ENCODE measurements around the gene ZNF844. TPM values are rescaled to one million over a fixed set of nuclear protein-coding genes. Genes with fewer than 3 reads are reported as not detected.
A peak's percentile ranks its signal among the peaks of the same experiment; 100 is the strongest.
"Not testable (repeated sequence)": the region's sequence is repeated elsewhere in the genome, so short reads cannot be mapped to it uniquely, and the experiment has no call there.

Gene ZNF844
- total RNA-seq, 3 donors from 2014 or later, result 8.8 to 28.5 (median 11.8) TPM

DNA sequence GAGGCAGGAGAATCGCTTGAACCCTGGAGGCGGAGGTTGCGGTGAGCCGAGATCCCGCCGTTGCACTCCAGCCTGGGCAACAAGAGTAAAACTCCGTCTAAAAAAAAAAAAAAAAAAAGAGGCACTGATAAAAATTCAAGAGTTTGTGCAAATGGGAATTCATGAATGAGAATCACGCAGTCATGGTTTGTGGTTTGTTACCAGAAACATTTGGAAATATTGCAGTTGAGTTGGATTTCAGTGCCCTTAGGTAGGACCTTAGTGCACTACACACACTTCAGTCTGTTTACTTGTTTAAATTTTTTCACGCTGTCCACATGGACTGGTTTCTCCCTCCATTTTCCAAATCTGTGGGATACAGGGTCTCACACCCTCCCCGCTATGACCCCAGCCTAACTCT lies 28.4 kb downstream of the ZNF844 start:
- H3K9me3 ChIP-seq, result peaks cover 0 to 6% of the 10 kb centered on the region in 2 donors
- no peak for DNase-seq (ENCODE audit: low spot score in 2 of 2)
- intact Hi-C loops (cut with DNase I; ENCODE audit: low total_unique reads), result no loop called here
- TF ChIP-seq POLR2AphosphoS5 (IDR thresholded peaks at IDR 0.05), result no peak
- no peak for TF ChIP-seq POLR2A (IDR thresholded peaks at IDR 0.05)
- TF ChIP-seq, protein P1, sequence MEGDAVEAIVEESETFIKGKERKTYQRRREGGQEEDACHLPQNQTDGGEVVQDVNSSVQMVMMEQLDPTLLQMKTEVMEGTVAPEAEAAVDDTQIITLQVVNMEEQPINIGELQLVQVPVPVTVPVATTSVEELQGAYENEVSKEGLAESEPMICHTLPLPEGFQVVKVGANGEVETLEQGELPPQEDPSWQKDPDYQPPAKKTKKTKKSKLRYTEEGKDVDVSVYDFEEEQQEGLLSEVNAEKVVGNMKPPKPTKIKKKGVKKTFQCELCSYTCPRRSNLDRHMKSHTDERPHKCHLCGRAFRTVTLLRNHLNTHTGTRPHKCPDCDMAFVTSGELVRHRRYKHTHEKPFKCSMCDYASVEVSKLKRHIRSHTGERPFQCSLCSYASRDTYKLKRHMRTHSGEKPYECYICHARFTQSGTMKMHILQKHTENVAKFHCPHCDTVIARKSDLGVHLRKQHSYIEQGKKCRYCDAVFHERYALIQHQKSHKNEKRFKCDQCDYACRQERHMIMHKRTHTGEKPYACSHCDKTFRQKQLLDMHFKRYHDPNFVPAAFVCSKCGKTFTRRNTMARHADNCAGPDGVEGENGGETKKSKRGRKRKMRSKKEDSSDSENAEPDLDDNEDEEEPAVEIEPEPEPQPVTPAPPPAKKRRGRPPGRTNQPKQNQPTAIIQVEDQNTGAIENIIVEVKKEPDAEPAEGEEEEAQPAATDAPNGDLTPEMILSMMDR (IDR thresholded peaks at IDR 0.05), result no peak
- peak overlapping the region; percentile 48 to 72 (median 67) for H3K4me3 ChIP-seq
- no peak overlapping the region for H3K27ac ChIP-seq
- H3K36me3 ChIP-seq, result no peaks in the 10 kb centered on the region
- H3K27me3 ChIP-seq, result no peaks in the 10 kb centered on the region
- H3K4me1 ChIP-seq, result no peaks in the 10 kb centered on the region

- TF ChIP-seq POLR2AphosphoS5 (IDR thresholded peaks at IDR 0.05) (no peak), POLR2A (IDR thresholded peaks at IDR 0.05) (no peak)
- TF ChIP-seq, protein P1 (IDR thresholded peaks at IDR 0.05), result no peak
- intact Hi-C loops (cut with DNase I; ENCODE audit: low total_unique reads), result no loop called here
- DNase-seq (ENCODE audit: low spot score in 2 of 2), result no peak
- H3K9me3 ChIP-seq, result peaks cover 5 to 6% of the 10 kb centered on the region in 2 donors
- no peak overlapping the region for H3K4me3 ChIP-seq
- no peaks in the 10 kb centered on the region for H3K36me3 ChIP-seq
- no peaks in the 10 kb centered on the region for H3K27me3 ChIP-seq
- no peak overlapping the region for H3K27ac ChIP-seq
- H3K4me1 ChIP-seq, result no peaks in the 10 kb centered on the region
Measured at GRCh38 chr19:12093777-12094176, 29.2 kb downstream of the ZNF844 start.

DNA sequence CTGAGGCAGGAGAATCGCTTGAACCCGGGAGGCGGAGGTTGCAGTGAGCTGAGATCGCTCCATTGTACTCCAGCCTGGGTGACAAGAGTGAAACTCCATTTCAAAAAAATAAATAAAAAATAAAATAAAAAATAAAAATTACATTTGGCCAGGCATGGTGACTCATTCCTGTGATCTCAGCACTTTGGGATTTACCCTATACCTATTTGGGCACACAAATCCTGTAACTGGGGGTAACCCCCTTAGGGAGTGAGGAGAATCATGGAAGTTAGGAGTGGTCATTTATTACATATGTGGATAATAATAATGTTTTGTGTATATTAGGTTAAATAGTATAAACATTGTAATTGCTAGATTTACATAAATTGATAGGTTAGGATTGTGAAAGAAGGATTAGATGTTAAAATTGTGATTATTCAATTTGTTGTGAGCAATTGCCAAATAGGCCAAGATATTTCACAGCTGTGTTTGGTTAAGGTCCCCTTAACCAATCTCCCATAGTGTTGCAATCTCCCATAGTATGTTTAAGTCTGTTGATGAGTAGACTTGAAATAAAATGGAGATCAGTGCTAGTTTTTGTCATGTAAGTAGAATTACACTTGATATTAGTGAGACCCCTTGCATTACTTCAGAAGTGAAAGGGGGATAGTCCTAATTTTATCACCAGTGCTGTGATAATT lies 30.7 kb downstream of the ZNF844 start:
- TF ChIP-seq POLR2AphosphoS5 (IDR thresholded peaks at IDR 0.05) (no peak), POLR2A (IDR thresholded peaks at IDR 0.05) (no peak)
- TF ChIP-seq, protein P1 (IDR thresholded peaks at IDR 0.05), result no peak
- no peak for DNase-seq (ENCODE audit: low spot score in 2 of 2)
- Histone ChIP-seq H3K27me3 (no peaks in the 10 kb centered on the region), H3K36me3 (no peaks in the 10 kb centered on the region), H3K4me3 (no peak overlapping the region), H3K27ac (no peak overlapping the region), H3K4me1 (no peaks in the 10 kb centered on the region), H3K9me3 (peaks cover 5 to 6% of the 10 kb centered on the region in 2 donors)
- intact Hi-C loops (cut with DNase I; ENCODE audit: low total_unique reads), result no loop called here

DNA sequence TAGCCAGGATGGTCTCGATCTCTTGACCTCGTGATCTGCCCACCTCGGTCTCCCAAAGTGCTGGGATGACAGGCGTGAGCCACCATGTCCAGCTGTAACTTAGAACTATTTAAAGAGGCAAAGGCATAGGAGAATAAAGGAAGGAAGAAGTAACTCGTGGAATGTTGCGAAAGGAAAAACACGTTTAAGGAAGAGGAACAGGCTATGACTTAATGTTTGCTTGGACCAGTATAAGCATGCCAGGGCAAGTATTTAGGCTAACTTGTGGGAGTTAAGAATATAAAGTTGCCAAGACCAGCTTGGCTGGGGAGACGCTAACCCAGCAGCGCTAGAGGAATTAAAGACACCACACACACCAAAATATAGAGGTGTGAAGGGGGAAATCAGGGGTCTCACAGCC lies 33.5 kb downstream of the ZNF844 start:
- intact Hi-C loops (cut with DNase I; ENCODE audit: low total_unique reads), result no loop called here
- Histone ChIP-seq H3K27ac (no peak overlapping the region), H3K4me1 (no peaks in the 10 kb centered on the region), H3K36me3 (no peaks in the 10 kb centered on the region), H3K27me3 (no peaks in the 10 kb centered on the region), H3K9me3 (peaks cover 5 to 9% of the 10 kb centered on the region in 2 donors), H3K4me3 (no peak overlapping the region)
- no peak for DNase-seq (ENCODE audit: low spot score in 2 of 2)
- TF ChIP-seq POLR2AphosphoS5 (IDR thresholded peaks at IDR 0.05) (no peak), POLR2A (IDR thresholded peaks at IDR 0.05) (no peak)
- TF ChIP-seq, protein P1 (IDR thresholded peaks at IDR 0.05), result no peak

GRCh38 chr19:12103909-12104308 lies 39.4 kb downstream of the ZNF844 start:
- intact Hi-C loops (cut with DNase I; ENCODE audit: low total_unique reads); H3K4me3 ChIP-seq; H3K27me3 ChIP-seq; H3K27ac ChIP-seq; H3K4me1 ChIP-seq; DNase-seq (ENCODE audit: low spot score in 2 of 2); H3K36me3 ChIP-seq: not testable (repeated sequence)
- peaks cover 0 to 31% of the 10 kb centered on the region in 2 donors for H3K9me3 ChIP-seq
